OCI-LY3 (cell line): ENCODE data around the gene CDAN1.
"Not testable (repeated sequence)": the region's sequence is repeated elsewhere in the genome, so short reads cannot be mapped to it uniquely, and the experiment has no call there.

Experiments
- H2AFZ ChIP-seq: fragments of 200-600, 300-600 bp; shearing (Covaris generic); 2 replicates; pipeline ENCODE4 v1.6.0; 2014; ENCODE audit warnings: antibody characterized with exemption, low read depth, low read length
- H3K27ac ChIP-seq: fragments of 200-600, 300-600 bp; sonication (generic); 2 replicates; pipeline ENCODE4 v1.5.1; 2014; ENCODE audit warnings: mild to moderate bottlenecking, low read length, moderate library complexity, mixed read lengths
- H3K27me3 ChIP-seq: fragments of 200-600, 300-600 bp; sonication (generic); 2 replicates; pipeline ENCODE4 v1.6.1; 2014; ENCODE audit warnings: low read depth, low read length, mixed read lengths
- H3K36me3 ChIP-seq: fragments of 200-600, 300-600 bp; sonication (generic); replicated peaks from 2 replicates; pipeline ENCODE3; 2014; ENCODE audit warnings: low read depth, low read length, mixed read lengths
- H3K4me1 ChIP-seq: fragments of 300-600, 200-600 bp; sonication (generic); 2 replicates; pipeline ENCODE4 v1.6.1; 2014; ENCODE audit warnings: low read length, mixed read lengths
- H3K4me2 ChIP-seq: fragments of 200-600, 300-600 bp; sonication (generic); 2 replicates; pipeline ENCODE4 v1.6.1; 2014; ENCODE audit warnings: low read length, mixed read lengths
- H3K4me3 ChIP-seq: fragments of 300-600, 200-600 bp; sonication (generic); 2 replicates; pipeline ENCODE4 v1.5.1; 2014; ENCODE audit warnings: antibody characterized with exemption, mild to moderate bottlenecking, low read length, moderate library complexity
- H3K79me2 ChIP-seq: fragments of 300-600, 200-600 bp; shearing (Covaris generic); 2 replicates; pipeline ENCODE4 v1.6.1; 2014; ENCODE audit warnings: mild to moderate bottlenecking, low read length, mixed read lengths
- H3K9ac ChIP-seq: fragments of 300-600, 200-600 bp; shearing (Covaris generic); 2 replicates; pipeline ENCODE4 v1.6.0; 2014; ENCODE audit warnings: mild to moderate bottlenecking, low read length, moderate library complexity
- H3K9me3 ChIP-seq: fragments of 200-600, 300-600 bp; shearing (Covaris generic); 2 replicates; pipeline ENCODE4 v1.6.1; 2014; ENCODE audit warnings: low read length, mixed read lengths; ENCODE audit not compliant: insufficient read depth
- H4K20me1 ChIP-seq: fragments of 200-600, 300-600 bp; sonication (generic); 2 replicates; pipeline ENCODE4 v1.6.1; 2016; ENCODE audit warnings: low read length, mixed read lengths; ENCODE audit not compliant: insufficient read depth
- CTCF ChIP-seq: fragments of 200-600, 300-600 bp; sonication (generic); IDR thresholded peaks from 2 replicates; pipeline ENCODE4 v1.5.1; 2014; ENCODE audit warnings: antibody characterized with exemption, low read length, low read depth
- EZH2phosphoT487 ChIP-seq: fragments of 200-600 bp; shearing (Covaris generic); IDR thresholded peaks from 2 replicates; pipeline ENCODE4 v1.6.1; 2018; ENCODE audit warnings: antibody characterized with exemption, mixed run types, low read depth

CDAN1 gene

GRCh38 chr15:42686281-42686680, 50.6 kb downstream of the CDAN1 start:
- H3K36me3 ChIP-seq: no peaks in the 10 kb centered on the region
- H4K20me1 ChIP-seq: no peaks in the 10 kb centered on the region
- H3K4me1 ChIP-seq: no peaks in the 10 kb centered on the region
- no peak overlapping the region for H3K27ac ChIP-seq
- no peaks in the 10 kb centered on the region for H3K79me2 ChIP-seq
- no peak overlapping the region for H3K4me3 ChIP-seq
- H3K27me3 ChIP-seq: no peaks in the 10 kb centered on the region
- H3K9me3 ChIP-seq: no peaks in the 10 kb centered on the region
- no peak overlapping the region for H3K9ac ChIP-seq
- no peak overlapping the region for H3K4me2 ChIP-seq
- H2AFZ ChIP-seq: no peak overlapping the region
- TF ChIP-seq EZH2phosphoT487 (no peak), CTCF (no peak)

DNA sequence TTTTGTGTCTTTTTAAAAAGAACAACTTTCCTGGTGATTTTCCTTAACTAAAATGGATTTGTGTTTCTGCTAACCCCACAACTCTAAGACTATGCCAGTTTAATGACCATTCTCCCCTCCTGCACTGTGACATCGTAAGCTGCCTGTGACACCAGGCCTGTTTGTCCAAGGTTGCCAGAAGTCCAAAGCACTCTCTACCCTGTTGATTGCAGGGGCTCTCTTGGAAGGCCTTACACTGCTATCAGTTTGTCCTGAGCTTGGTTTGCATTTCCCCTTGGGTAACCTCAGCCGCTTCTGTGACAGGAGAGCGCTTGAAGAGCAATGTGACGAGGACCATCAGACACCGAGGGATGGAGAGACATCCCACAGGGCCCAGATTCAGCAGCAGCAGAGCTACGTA, 55.8 kb downstream of the CDAN1 start:
- Histone ChIP-seq H3K9ac (no peak overlapping the region), H3K36me3 (no peaks in the 10 kb centered on the region), H2AFZ (no peak overlapping the region), H3K79me2 (no peaks in the 10 kb centered on the region), H3K27ac (no peak overlapping the region), H3K27me3 (no peaks in the 10 kb centered on the region), H3K4me2 (no peak overlapping the region), H3K4me1 (peaks cover 5% of the 10 kb centered on the region; the same call in 1 of the 2 replicates), H3K9me3 (no peaks in the 10 kb centered on the region), H3K4me3 (no peak overlapping the region), H4K20me1 (no peaks in the 10 kb centered on the region)
- no peak for TF ChIP-seq EZH2phosphoT487
- no peak for TF ChIP-seq CTCF

DNA sequence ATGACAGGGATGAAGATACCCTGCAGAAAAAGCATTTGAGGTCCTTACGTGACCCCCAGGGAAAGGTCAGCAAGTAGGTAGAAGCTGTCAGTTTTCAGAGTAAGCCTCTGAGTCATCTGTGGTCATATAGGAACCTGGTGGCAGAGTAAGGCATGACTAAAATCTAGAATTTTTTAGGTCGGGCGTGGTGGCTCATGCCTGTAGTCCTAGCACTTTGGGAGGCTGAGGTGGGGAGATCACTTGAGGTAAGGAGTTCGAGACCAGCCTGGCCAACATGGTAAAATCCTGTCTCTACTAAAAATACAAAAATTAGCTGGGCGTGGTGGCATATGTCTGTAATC, 56.8 kb downstream of the CDAN1 start:
- not testable (repeated sequence) for H3K27ac ChIP-seq, H3K4me3 ChIP-seq, H3K9ac ChIP-seq, H3K4me2 ChIP-seq, H3K27me3 ChIP-seq, H3K9me3 ChIP-seq, H3K79me2 ChIP-seq, H3K4me1 ChIP-seq, H2AFZ ChIP-seq, H4K20me1 ChIP-seq, H3K36me3 ChIP-seq

- Histone ChIP-seq H3K79me2 (no peaks in the 10 kb centered on the region), H3K9ac (no peak overlapping the region), H4K20me1 (no peaks in the 10 kb centered on the region), H3K27ac (no peak overlapping the region), H3K4me1 (peaks cover 9% of the 10 kb centered on the region), H3K4me3 (no peak overlapping the region), H3K4me2 (no peak overlapping the region), H2AFZ (no peak overlapping the region), H3K36me3 (no peaks in the 10 kb centered on the region), H3K27me3 (no peaks in the 10 kb centered on the region), H3K9me3 (no peaks in the 10 kb centered on the region)
- TF ChIP-seq EZH2phosphoT487 (no peak), CTCF (no peak)
Measured at GRCh38 chr15:42679285-42680141, 57.4 kb downstream of the CDAN1 start.
